SJSA1 (cell line): ENCODE results near the gene AOX1. TPM values are rescaled to one million over a fixed set of nuclear protein-coding genes. Genes with fewer than 3 reads are reported as not detected.

Experiments used
- DNase-seq, 2 experiments: peaks; one replicate each; pipeline ENCODE4 v3.0.0-alpha.2; 2015 to 2020; ENCODE audit warnings: low spot score in 2 of 2, low read depth in 1 of 2
- H3K27ac ChIP-seq: fragments of 250-450 bp; sonication (Bioruptor Pico); 2 replicates; pipeline ENCODE4 v1.5.1; 2020; ENCODE audit warnings: mild to moderate bottlenecking, moderate library complexity
- H3K27me3 ChIP-seq: fragments of 250-450 bp; sonication (Bioruptor Pico); replicated peaks from 2 replicates; pipeline ENCODE4 v1.5.1; 2020; ENCODE audit warnings: mild to moderate bottlenecking, moderate library complexity
- H3K36me3 ChIP-seq: fragments of 250-450 bp; sonication (Bioruptor Pico); 2 replicates; pipeline ENCODE4 v1.5.1; 2020; ENCODE audit warnings: mild to moderate bottlenecking
- H3K4me1 ChIP-seq: fragments of 250-450 bp; sonication (Bioruptor Pico); replicated peaks from 2 replicates; pipeline ENCODE4 v1.6.1; 2021; ENCODE audit warnings: mild to moderate bottlenecking
- H3K4me3 ChIP-seq: fragments of 250-450 bp; sonication (Bioruptor Pico); 2 replicates; pipeline ENCODE4 v1.5.1; 2020; ENCODE audit warnings: mild to moderate bottlenecking
- H3K9me3 ChIP-seq: fragments of 250-450 bp; sonication (Bioruptor Pico); replicated peaks from 2 replicates; pipeline ENCODE4 v1.5.1; 2020; ENCODE audit warnings: mild to moderate bottlenecking
- total RNA-seq: library from RNA; depleted of rRNA; stranded (reverse); fragments of >200 nt; shearing (Covaris generic); gene quantifications from 2 replicates; pipeline ENCODE4 v1.2.3, GENCODE V29; 2014

The AOX1 gene
- total RNA-seq, 1 experiment from 2014 or later, result 19.5 TPM

- peaks cover 3% of the 10 kb centered on the region; the same call in 1 of the 2 replicates for H3K36me3 ChIP-seq
- H3K4me3 ChIP-seq, result no peak overlapping the region
- H3K4me1 ChIP-seq, result no peaks in the 10 kb centered on the region
- no peaks in the 10 kb centered on the region for H3K27me3 ChIP-seq
- H3K27ac ChIP-seq, result no peak overlapping the region
- no peak for DNase-seq
- no peaks in the 10 kb centered on the region for H3K9me3 ChIP-seq
These were observed 69.0 kb downstream of the AOX1 start for GRCh38 chr2:200654823-200655222.

GRCh38 chr2:200655918-200656580 lies 70.2 kb downstream of the AOX1 start:
- Histone ChIP-seq H3K27ac (no peak overlapping the region), H3K4me1 (no peaks in the 10 kb centered on the region), H3K27me3 (no peaks in the 10 kb centered on the region), H3K9me3 (no peaks in the 10 kb centered on the region), H3K4me3 (no peak overlapping the region), H3K36me3 (peaks cover under 1% of the 10 kb centered on the region; the same call in 1 of the 2 replicates)
- DNase-seq, result no peak

GRCh38 chr2:200658278-200658864 lies 72.6 kb downstream of the AOX1 start:
- H3K36me3 ChIP-seq, result no peaks in the 10 kb centered on the region
- H3K4me1 ChIP-seq, result peaks cover 11% of the 10 kb centered on the region
- DNase-seq, result no peak
- no peaks in the 10 kb centered on the region for H3K9me3 ChIP-seq
- H3K27ac ChIP-seq, result no peak overlapping the region
- no peaks in the 10 kb centered on the region for H3K27me3 ChIP-seq
- no peak overlapping the region for H3K4me3 ChIP-seq

- H3K4me3 ChIP-seq, result no peak overlapping the region
- H3K27ac ChIP-seq, result no peak overlapping the region
- H3K36me3 ChIP-seq, result no peaks in the 10 kb centered on the region
- no peaks in the 10 kb centered on the region for H3K27me3 ChIP-seq
- H3K9me3 ChIP-seq, result no peaks in the 10 kb centered on the region
- no peak for DNase-seq
- peaks cover 11% of the 10 kb centered on the region for H3K4me1 ChIP-seq
These were observed 73.6 kb downstream of the AOX1 start for GRCh38 chr2:200659410-200659809.

GRCh38 chr2:200661477-200661876 lies 75.7 kb downstream of the AOX1 start:
- H3K27me3 ChIP-seq, result no peaks in the 10 kb centered on the region
- no peak overlapping the region for H3K27ac ChIP-seq
- DNase-seq, result no peak
- no peak overlapping the region for H3K4me3 ChIP-seq
- H3K36me3 ChIP-seq, result no peaks in the 10 kb centered on the region
- H3K4me1 ChIP-seq, result peaks cover 11% of the 10 kb centered on the region
- no peaks in the 10 kb centered on the region for H3K9me3 ChIP-seq

- peak overlapping the region; percentile 37; the same call in 1 of the 2 replicates for H3K27ac ChIP-seq
- H3K4me1 ChIP-seq, result peaks cover 11% of the 10 kb centered on the region
- DNase-seq, result peak; percentile 49 to 58
- no peaks in the 10 kb centered on the region for H3K27me3 ChIP-seq
- H3K4me3 ChIP-seq, result no peak overlapping the region
- H3K36me3 ChIP-seq, result no peaks in the 10 kb centered on the region
- H3K9me3 ChIP-seq, result no peaks in the 10 kb centered on the region
These were observed 76.9 kb downstream of the AOX1 start for GRCh38 chr2:200662727-200663126.

GRCh38 chr2:200664770-200665494 lies 79.1 kb downstream of the AOX1 start:
- DNase-seq, result no peak
- Histone ChIP-seq H3K27me3 (no peaks in the 10 kb centered on the region), H3K4me3 (no peak overlapping the region), H3K27ac (no peak overlapping the region), H3K36me3 (no peaks in the 10 kb centered on the region), H3K4me1 (peaks cover 11% of the 10 kb centered on the region), H3K9me3 (no peaks in the 10 kb centered on the region)

- Histone ChIP-seq H3K27ac (no peak overlapping the region), H3K9me3 (no peaks in the 10 kb centered on the region)
- DNase-seq, result no peak
These were observed 80.0 kb downstream of the AOX1 start for GRCh38 chr2:200665626-200666453.

GRCh38 chr2:200667413-200667812 lies 81.6 kb downstream of the AOX1 start:
- Histone ChIP-seq H3K27me3 (no peaks in the 10 kb centered on the region), H3K4me3 (no peak overlapping the region), H3K4me1 (peaks cover 9% of the 10 kb centered on the region), H3K27ac (no peak overlapping the region), H3K9me3 (no peaks in the 10 kb centered on the region), H3K36me3 (no peaks in the 10 kb centered on the region)
- DNase-seq, result no peak

More at GRCh38 chr2:200665626-200666453, 80.0 kb downstream of the AOX1 start:
- Histone ChIP-seq H3K27me3 (no peaks in the 10 kb centered on the region), H3K36me3 (no peaks in the 10 kb centered on the region), H3K4me1 (peaks cover 11% of the 10 kb centered on the region), H3K4me3 (no peak overlapping the region)

- Histone ChIP-seq H3K27ac (no peak overlapping the region), H3K4me1 (no peaks in the 10 kb centered on the region; the same call in 1 of the 2 replicates), H3K27me3 (no peaks in the 10 kb centered on the region), H3K9me3 (no peaks in the 10 kb centered on the region), H3K4me3 (no peak overlapping the region), H3K36me3 (no peaks in the 10 kb centered on the region)
- DNase-seq, result no peak
These were observed 82.7 kb downstream of the AOX1 start for GRCh38 chr2:200668478-200668877.

- Histone ChIP-seq H3K27ac (no peak overlapping the region), H3K36me3 (no peaks in the 10 kb centered on the region), H3K9me3 (no peaks in the 10 kb centered on the region), H3K4me1 (no peaks in the 10 kb centered on the region; the same call in 1 of the 2 replicates), H3K27me3 (no peaks in the 10 kb centered on the region), H3K4me3 (no peak overlapping the region)
- DNase-seq, result no peak
These were observed 83.5 kb downstream of the AOX1 start for GRCh38 chr2:200669308-200669707.

GRCh38 chr2:200670313-200670712 lies 84.5 kb downstream of the AOX1 start:
- DNase-seq, result no peak
- Histone ChIP-seq H3K9me3 (no peaks in the 10 kb centered on the region), H3K27me3 (no peaks in the 10 kb centered on the region), H3K4me1 (no peaks in the 10 kb centered on the region; the same call in 1 of the 2 replicates), H3K36me3 (no peaks in the 10 kb centered on the region), H3K4me3 (no peak overlapping the region), H3K27ac (no peak overlapping the region)

- H3K36me3 ChIP-seq, result no peaks in the 10 kb centered on the region
- H3K27ac ChIP-seq, result no peak overlapping the region
- no peaks in the 10 kb centered on the region; the same call in 1 of the 2 replicates for H3K4me1 ChIP-seq
- H3K4me3 ChIP-seq, result no peak overlapping the region
- no peak for DNase-seq
- H3K27me3 ChIP-seq, result no peaks in the 10 kb centered on the region
- H3K9me3 ChIP-seq, result no peaks in the 10 kb centered on the region
These were observed 84.9 kb downstream of the AOX1 start for GRCh38 chr2:200670751-200671150.
